Sigmoid colon (tissue), 7 donors: ENCODE data around the gene SLX4. TPM values are rescaled to one million over a fixed set of nuclear protein-coding genes. Genes with fewer than 3 reads are reported as not detected.

Experiments used
- DNase-seq: peaks from one replicate; pipeline ENCODE4 v3.0.0-alpha.2; 2019
- H3K27ac ChIP-seq, 4 donors: fragments of 200-600 bp; sonication (generic); one replicate each; pipeline ENCODE4 v1.5.1; 2016 to 2019; ENCODE audit warnings: mild to moderate bottlenecking in 1 of 4
- H3K27me3 ChIP-seq, 3 donors: fragments of 200-600 bp; sonication (generic); one replicate each; pipeline ENCODE4 v1.5.1; 2019; ENCODE audit warnings: mild to moderate bottlenecking in 1 of 3
- H3K36me3 ChIP-seq, 4 donors: fragments of 200-600 bp; sonication (generic); one replicate each; pipeline ENCODE4 v1.5.1; 2016 to 2019
- H3K4me1 ChIP-seq, 4 donors: fragments of 200-600 bp; sonication (generic); one replicate each; pipeline ENCODE4 v1.5.1; 2017 to 2019
- H3K4me3 ChIP-seq, 4 donors: fragments of 200-600 bp; sonication (generic); one replicate each; pipeline ENCODE4 v1.5.1; 2017 to 2019; ENCODE audit warnings: mild to moderate bottlenecking in 2 of 4, moderate library complexity in 1 of 4
- H3K9me3 ChIP-seq, 4 donors: fragments of 200-600 bp in 3 of 4; sonication (generic) in 3 of 4; one replicate each; pipeline versions ENCODE4 v1.5.1 to v1.6.1; 2013 to 2019
- EP300 ChIP-seq, 4 donors: sonication (generic); formaldehyde crosslinking; IDR thresholded peaks; one replicate each; pipeline ENCODE4 v1.6.1; 2017; ENCODE audit warnings: antibody characterized with exemption in 4 of 4
- POLR2A ChIP-seq, 2 donors: fragments of 450-650 bp; IDR thresholded peaks; one replicate each; pipeline ENCODE4 v1.6.1; 2016; ENCODE audit warnings: antibody characterized with exemption in 2 of 2, mild to moderate bottlenecking in 2 of 2, moderate library complexity in 2 of 2
- POLR2AphosphoS5 ChIP-seq, 4 donors: sonication (generic); formaldehyde crosslinking; IDR thresholded peaks; one replicate each; pipeline ENCODE4 v1.6.1; 2017; ENCODE audit warnings: antibody characterized with exemption in 4 of 4
- WGBS, 2 donors: extraction: QIAGEN DNeasy Blood & Tissue Kit; methylation state at CpG; one replicate each; pipeline ENCODE4 v1.1.7; 2013; 5-methylcytosine and 5-hydroxymethylcytosine counted together
- intact Hi-C: fragments of 100-400 bp; cut with DNase I; formaldehyde crosslinking; loops from one replicate; pipeline ENCODE4 v1.15.1; 2023
- polyA plus RNA-seq, 3 donors: library from polyadenylated mRNA; stranded (reverse); fragments of 200-250 nt; gene quantifications; one replicate each; pipeline ENCODE4 v1.2.3, GENCODE V29; 2013
- total RNA-seq, 4 donors: library from RNA; depleted of rRNA; stranded (reverse); fragments of >200 nt; gene quantifications; one replicate each; pipeline ENCODE4 v1.1.0, GENCODE V29; 2016
- TF ChIP-seq, protein P1 (sequence below), 4 experiments: fragments of 450-650 bp in 3 of 4; fragments of 200-600 bp in 1 of 4; IDR thresholded peaks; one replicate each; pipeline ENCODE4 v1.5.1; 2016 to 2019; ENCODE audit warnings: antibody characterized with exemption in 4 of 4, mild to moderate bottlenecking in 3 of 4, moderate library complexity in 2 of 4
- donor health status: healthy with polysubstance abuse.
- donor health status: Bipolar disorder and iron deficiency.
- donor health status: healthy.

Gene SLX4
- total and polyA plus RNA-seq, 7 donors = under 0.01 to 3.9 (median 2.1) TPM

DNA sequence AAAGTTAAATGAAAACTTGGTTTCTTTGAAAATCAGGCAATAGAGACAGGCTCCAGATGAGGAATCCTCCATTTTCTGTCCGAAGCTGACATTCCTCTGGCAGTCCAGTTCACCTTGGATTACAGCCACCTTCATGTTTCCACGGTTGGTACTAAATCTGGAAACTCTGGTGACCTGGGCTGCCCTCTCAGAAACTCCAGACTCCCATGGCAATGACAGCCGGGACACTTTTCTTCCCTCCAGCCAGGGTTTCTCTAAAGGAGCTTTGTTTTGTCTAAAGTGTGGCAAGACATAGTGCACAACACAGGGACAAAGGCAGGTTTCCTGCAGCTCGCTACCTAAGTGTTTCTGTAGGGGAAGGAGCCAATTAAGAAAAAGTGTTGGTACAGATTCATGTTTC, 74.6 kb downstream of the SLX4 start:
- Histone ChIP-seq H3K36me3 (peaks cover 17 to 70% (median 26%) of the 10 kb centered on the region in 4 donors), H3K27ac (peak overlapping the region in 2 of 4 donors; percentile 24 to 57), H3K27me3 (no peaks in the 10 kb centered on the region), H3K9me3 (no peaks in the 10 kb centered on the region), H3K4me3 (no peak overlapping the region), H3K4me1 (peaks cover 0 to 20% (median 7%) of the 10 kb centered on the region in 4 donors)
- no peak for DNase-seq
- 83 to 90% methylated on average over 4 of the region's 4 CpGs for WGBS, 2 donors
- TF ChIP-seq POLR2A (IDR thresholded peaks at IDR 0.05) = no peak
- TF ChIP-seq, protein P1, sequence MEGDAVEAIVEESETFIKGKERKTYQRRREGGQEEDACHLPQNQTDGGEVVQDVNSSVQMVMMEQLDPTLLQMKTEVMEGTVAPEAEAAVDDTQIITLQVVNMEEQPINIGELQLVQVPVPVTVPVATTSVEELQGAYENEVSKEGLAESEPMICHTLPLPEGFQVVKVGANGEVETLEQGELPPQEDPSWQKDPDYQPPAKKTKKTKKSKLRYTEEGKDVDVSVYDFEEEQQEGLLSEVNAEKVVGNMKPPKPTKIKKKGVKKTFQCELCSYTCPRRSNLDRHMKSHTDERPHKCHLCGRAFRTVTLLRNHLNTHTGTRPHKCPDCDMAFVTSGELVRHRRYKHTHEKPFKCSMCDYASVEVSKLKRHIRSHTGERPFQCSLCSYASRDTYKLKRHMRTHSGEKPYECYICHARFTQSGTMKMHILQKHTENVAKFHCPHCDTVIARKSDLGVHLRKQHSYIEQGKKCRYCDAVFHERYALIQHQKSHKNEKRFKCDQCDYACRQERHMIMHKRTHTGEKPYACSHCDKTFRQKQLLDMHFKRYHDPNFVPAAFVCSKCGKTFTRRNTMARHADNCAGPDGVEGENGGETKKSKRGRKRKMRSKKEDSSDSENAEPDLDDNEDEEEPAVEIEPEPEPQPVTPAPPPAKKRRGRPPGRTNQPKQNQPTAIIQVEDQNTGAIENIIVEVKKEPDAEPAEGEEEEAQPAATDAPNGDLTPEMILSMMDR (IDR thresholded peaks at IDR 0.05) = no peak
- no peak for TF ChIP-seq EP300 (IDR thresholded peaks at IDR 0.05)
- TF ChIP-seq POLR2AphosphoS5 (IDR thresholded peaks at IDR 0.05) = no peak
- intact Hi-C loops = no loop called here

DNA sequence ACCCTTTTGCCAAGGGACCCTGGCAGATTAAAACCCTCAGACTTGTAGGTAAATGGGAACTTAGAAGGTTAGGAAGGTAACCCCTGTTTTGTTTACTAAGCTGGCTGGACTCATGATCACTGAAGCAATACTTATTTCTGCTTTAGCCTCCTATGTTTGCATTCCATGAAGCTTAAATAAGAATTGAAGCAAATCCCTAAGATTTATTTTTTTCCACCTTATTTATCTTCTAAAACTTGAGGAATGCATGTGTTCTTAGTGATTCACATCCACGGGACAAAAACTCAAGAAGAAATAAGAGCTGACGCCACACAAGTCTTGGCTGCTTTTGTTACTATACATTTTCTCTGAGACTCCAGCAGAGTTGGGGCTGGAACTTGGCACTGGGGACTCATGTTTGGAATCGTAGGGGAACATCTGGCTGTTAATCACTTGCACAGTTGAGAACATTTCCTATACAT, 75.1 kb downstream of the SLX4 start:
- Histone ChIP-seq H3K4me1 (peaks cover 0 to 20% (median 7%) of the 10 kb centered on the region in 4 donors), H3K27ac (peak overlapping the region in 2 of 4 donors; percentile 0 to 57), H3K4me3 (no peak overlapping the region), H3K27me3 (no peaks in the 10 kb centered on the region), H3K9me3 (no peaks in the 10 kb centered on the region), H3K36me3 (peaks cover 17 to 75% (median 26%) of the 10 kb centered on the region in 4 donors)
- TF ChIP-seq, protein P1 (IDR thresholded peaks at IDR 0.05) = no peak
- TF ChIP-seq EP300 (IDR thresholded peaks at IDR 0.05) (no peak), POLR2AphosphoS5 (IDR thresholded peaks at IDR 0.05) (no peak), POLR2A (IDR thresholded peaks at IDR 0.05) (no peak)
- DNase-seq = no peak
- intact Hi-C loops = no loop called here
- 83 to 91% methylated on average over 3 of the region's 3 CpGs for WGBS, 2 donors

DNA sequence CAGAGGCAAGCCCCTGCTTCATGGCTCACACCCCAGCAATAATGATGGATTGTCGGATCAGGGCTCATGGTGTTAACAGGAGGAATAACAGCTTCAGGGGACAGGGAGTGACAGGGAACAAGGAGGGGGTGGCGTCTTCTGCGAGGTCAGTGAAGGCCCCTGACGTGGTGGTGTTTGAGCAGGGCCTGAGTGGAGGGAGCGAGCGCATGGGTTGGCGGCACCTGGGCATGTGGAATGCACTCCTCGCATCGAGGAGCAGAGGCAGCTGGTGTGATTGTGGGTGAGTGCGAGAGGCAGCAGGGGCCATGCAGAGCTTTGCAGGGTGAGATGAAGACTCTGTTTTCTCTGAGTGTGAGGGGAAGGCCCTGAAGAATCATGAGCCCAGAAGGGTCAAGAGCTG, 77.3 kb downstream of the SLX4 start:
- H3K36me3 ChIP-seq = peaks cover 24 to 71% (median 39%) of the 10 kb centered on the region in 4 donors

DNA sequence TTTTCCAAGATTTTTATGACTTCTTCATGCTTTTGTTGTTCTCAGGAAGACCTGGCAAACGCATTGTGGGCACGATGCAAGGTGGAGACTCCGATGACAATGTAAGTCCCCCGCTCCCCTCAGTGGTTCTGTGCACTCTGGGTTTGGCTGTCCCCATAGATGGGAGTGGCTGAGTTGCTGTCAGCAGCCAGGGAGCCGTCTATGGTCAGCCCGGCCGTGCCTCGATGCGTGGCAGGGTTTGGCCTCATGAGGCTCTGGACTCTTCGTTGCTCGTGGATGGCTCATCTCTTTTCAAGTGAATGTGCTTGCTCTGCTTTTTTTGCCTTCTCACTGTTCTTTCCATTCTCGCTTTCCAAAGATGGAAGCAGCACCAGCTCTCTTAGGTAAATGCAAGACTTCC, 78.7 kb downstream of the SLX4 start:
- Histone ChIP-seq H3K4me1 (peaks cover 0 to 20% (median 7%) of the 10 kb centered on the region in 4 donors), H3K36me3 (peaks cover 30 to 76% (median 39%) of the 10 kb centered on the region in 4 donors), H3K4me3 (no peak overlapping the region), H3K27ac (no peak overlapping the region), H3K9me3 (no peaks in the 10 kb centered on the region), H3K27me3 (no peaks in the 10 kb centered on the region)
- intact Hi-C loops = no loop called here
- TF ChIP-seq, protein P1 (IDR thresholded peaks at IDR 0.05) = no peak
- no peak for TF ChIP-seq POLR2A (IDR thresholded peaks at IDR 0.05)
- TF ChIP-seq POLR2AphosphoS5 (IDR thresholded peaks at IDR 0.05) = no peak
- TF ChIP-seq EP300 (IDR thresholded peaks at IDR 0.05) = no peak
- 92 to 94% methylated on average over 12 of the region's 12 CpGs for WGBS, 2 donors
- no peak for DNase-seq

More for the DNA sequence above, 77.3 kb downstream of the SLX4 start:
- Histone ChIP-seq H3K27ac (no peak overlapping the region), H3K9me3 (no peaks in the 10 kb centered on the region), H3K27me3 (no peaks in the 10 kb centered on the region), H3K4me1 (peaks cover 0 to 20% (median 7%) of the 10 kb centered on the region in 4 donors), H3K4me3 (no peak overlapping the region)
- no peak for TF ChIP-seq POLR2AphosphoS5 (IDR thresholded peaks at IDR 0.05)
- TF ChIP-seq, protein P1 (IDR thresholded peaks at IDR 0.05) = no peak
- TF ChIP-seq EP300 (IDR thresholded peaks at IDR 0.05) = no peak
- no peak for TF ChIP-seq POLR2A (IDR thresholded peaks at IDR 0.05)
- no peak for DNase-seq
- intact Hi-C loops = no loop called here
- 96% methylated on average over 10 of the region's 10 CpGs for WGBS, 2 donors

Other genes starting within 250 kb of the SLX4 start
- gene ZSCAN32, start 210.6 kb downstream of the SLX4 start, total RNA-seq = 10 to 100 TPM; 12.1 to 16.3 (median 15.3) TPM
- gene ZSCAN32, start 210.6 kb downstream of the SLX4 start, polyA plus RNA-seq = 10 to 100 TPM in 1 of 3 donors, 1 to 10 TPM in 2; 8.6 to 10.8 (median 9.6) TPM
- 10 to 100 TPM; 12.2 to 15.8 (median 14.2) TPM for gene ZNF174, start 210.4 kb downstream of the SLX4 start, total RNA-seq
- 1 to 10 TPM; 3.5 to 5.5 (median 5.4) TPM for gene ZNF174, start 210.4 kb downstream of the SLX4 start, polyA plus RNA-seq
- 1 to 10 TPM; 1.5 to 2.5 (median 2.1) TPM for gene ZNF597, start 168.1 kb downstream of the SLX4 start, total RNA-seq
- gene ZNF597, start 168.1 kb downstream of the SLX4 start, polyA plus RNA-seq = 1 to 10 TPM in 1 of 3 donors, under 1 TPM in 2; 0.69 to 1.2 (median 0.99) TPM
- gene NAA60, start 167.9 kb downstream of the SLX4 start, total RNA-seq = 10 to 100 TPM; 15.0 to 30.4 (median 22.6) TPM
- gene NAA60, start 167.9 kb downstream of the SLX4 start, polyA plus RNA-seq = 10 to 100 TPM; 55.9 to 73.5 (median 65.1) TPM
- not detected for gene C16orf90, start 116.1 kb downstream of the SLX4 start, total RNA-seq
- not detected for gene C16orf90, start 116.1 kb downstream of the SLX4 start, polyA plus RNA-seq
- gene CLUAP1, start 110.6 kb downstream of the SLX4 start, total RNA-seq = 10 to 100 TPM; 24.2 to 36.8 (median 29.5) TPM
- gene CLUAP1, start 110.6 kb downstream of the SLX4 start, polyA plus RNA-seq = 10 to 100 TPM in 1 of 3 donors, 1 to 10 TPM in 2; 6.6 to 10.5 (median 6.9) TPM
- gene NLRC3, start 34.2 kb downstream of the SLX4 start, total RNA-seq = under 1 TPM in 3 of 4 donors, not detected in 1; under 0.01 to 0.33 (median 0.27) TPM
- 1 to 10 TPM in 1 of 3 donors, under 1 TPM in 1, not detected in 1; under 0.01 to 7.0 TPM for gene NLRC3, start 34.2 kb downstream of the SLX4 start, polyA plus RNA-seq
- gene DNASE1, start 43.1 kb upstream of the SLX4 start, total RNA-seq = 10 to 100 TPM in 3 of 4 donors, 1 to 10 TPM in 1; 8.9 to 22.4 (median 11.9) TPM
- gene DNASE1, start 43.1 kb upstream of the SLX4 start, polyA plus RNA-seq = 10 to 100 TPM in 1 of 3 donors, 1 to 10 TPM in 2; 1.2 to 15.9 (median 4.4) TPM
- gene TRAP1, start 105.9 kb upstream of the SLX4 start, total RNA-seq = 10 to 100 TPM; 38.8 to 53.5 (median 47.1) TPM
- gene TRAP1, start 105.9 kb upstream of the SLX4 start, polyA plus RNA-seq = 10 to 100 TPM; 17.4 to 64.9 (median 28.7) TPM